Activated CD4-positive, alpha-beta T cell treated with anti-CD3 and anti-CD28 coated beads for 24 hours (primary cell): ENCODE data around the gene SETBP1.

Experiments
- DNase-seq, 2 donors: peaks; one replicate each; pipeline ENCODE4 v3.0.0-alpha.2; 2020; ENCODE audit warnings: low read depth in 2 of 2

The SETBP1 gene

DNA sequence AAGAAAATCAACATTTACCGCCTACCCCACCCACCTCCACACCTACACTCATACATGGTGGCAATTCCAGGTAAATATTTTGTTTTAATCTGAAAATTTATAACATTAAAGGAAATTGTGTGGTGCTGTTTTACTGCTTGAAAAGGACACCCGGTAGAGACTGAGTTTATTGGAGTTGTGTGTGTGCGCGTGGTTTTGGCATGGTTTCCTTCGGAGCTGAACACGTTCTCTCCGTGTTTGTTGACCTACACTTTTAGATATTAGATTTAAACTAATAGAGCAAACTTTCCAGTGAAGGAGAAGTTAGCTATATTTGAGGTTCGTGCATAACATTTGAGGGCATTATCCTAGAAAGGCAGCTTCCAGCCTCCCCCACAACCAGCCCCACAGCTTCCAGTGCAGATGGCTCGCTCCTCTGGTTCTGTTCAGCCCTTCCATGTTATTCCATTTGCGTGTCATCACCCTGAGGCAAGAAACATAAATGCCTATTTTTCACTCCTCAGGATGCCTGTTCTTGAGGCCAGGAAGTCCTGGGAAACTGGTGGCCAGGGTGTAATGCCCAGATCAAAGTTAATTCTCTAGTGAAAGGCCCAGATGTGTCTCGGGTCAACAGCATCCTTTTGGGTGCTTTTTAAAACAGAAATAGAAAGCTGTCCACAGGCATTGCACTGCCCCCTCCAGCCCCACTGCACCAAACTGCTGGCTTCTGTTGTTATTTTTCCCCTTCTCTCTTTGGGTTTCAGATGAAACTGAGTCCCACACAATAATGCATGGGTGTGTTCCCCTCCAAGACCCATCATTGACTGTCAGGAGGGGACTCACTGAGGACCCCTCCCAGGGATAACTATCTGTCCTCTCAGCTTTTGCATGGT lies 190.2 kb downstream of the SETBP1 start:
- no peak for DNase-seq

- DNase-seq, result no peak
Observed at GRCh38 chr18:44871771-44872170, 191.1 kb downstream of the SETBP1 start.

GRCh38 chr18:44876024-44876423 lies 195.3 kb downstream of the SETBP1 start:
- DNase-seq, result no peak

- DNase-seq, result no peak
Observed at GRCh38 chr18:44876755-44877154, 196.1 kb downstream of the SETBP1 start.

- DNase-seq, result no peak
Observed at GRCh38 chr18:44878335-44878734, 197.6 kb downstream of the SETBP1 start.

GRCh38 chr18:44880170-44880569 lies 199.5 kb downstream of the SETBP1 start:
- no peak for DNase-seq

- no peak for DNase-seq
Observed at GRCh38 chr18:44881461-44882162, 200.9 kb downstream of the SETBP1 start.

DNA sequence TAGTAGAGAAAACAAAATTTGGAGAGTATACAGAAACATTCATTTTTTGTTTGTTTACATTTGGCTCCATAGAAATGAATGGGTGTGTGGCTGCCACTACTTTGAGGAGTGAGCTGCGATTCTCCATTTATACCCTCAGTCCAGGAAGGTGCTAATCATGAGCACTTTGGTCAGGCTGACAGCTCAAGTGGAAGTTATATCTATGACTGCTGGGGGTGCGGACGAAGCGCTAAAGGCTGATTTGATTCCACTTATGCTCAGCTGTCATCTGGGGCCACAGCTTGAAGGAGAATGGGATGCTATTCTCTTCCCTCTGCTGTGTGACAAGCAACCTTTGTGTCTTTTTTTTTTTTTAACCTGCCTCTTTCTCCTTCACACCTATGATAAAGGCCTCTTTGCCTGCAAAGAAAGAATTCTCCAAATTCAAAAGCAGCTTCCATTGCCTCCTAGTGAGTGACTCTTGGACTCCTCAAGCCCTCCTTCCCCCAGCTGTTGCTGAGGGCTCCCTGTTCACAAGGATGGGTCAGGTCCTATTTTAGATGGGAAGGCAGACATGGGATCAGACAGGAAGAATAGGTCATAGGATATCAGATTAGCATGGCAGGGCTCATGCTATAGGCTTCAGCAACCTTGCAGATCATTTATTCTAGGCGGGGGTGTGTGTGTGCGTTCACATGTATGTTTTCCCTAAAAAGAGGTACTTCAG lies 201.6 kb downstream of the SETBP1 start:
- no peak for DNase-seq

DNA sequence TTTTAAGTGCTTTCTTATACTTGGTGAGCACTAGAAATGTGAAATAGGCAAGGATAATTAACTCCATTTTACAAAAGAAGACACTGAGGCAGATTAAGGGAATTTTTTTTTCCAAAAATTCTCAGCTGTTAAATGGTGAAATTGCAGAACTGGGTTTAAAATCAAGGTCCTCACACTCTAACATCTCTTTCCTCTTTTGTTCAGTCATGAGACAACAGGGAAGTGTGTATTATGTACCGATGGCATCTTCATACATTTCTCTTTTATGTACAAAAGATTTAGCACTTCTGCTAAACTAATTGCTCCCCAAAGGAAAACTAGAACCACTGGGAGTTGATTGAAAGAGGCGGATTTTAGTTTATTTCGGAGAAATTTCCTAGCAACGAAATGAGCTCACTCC lies 203.0 kb downstream of the SETBP1 start:
- DNase-seq, result no peak

DNA sequence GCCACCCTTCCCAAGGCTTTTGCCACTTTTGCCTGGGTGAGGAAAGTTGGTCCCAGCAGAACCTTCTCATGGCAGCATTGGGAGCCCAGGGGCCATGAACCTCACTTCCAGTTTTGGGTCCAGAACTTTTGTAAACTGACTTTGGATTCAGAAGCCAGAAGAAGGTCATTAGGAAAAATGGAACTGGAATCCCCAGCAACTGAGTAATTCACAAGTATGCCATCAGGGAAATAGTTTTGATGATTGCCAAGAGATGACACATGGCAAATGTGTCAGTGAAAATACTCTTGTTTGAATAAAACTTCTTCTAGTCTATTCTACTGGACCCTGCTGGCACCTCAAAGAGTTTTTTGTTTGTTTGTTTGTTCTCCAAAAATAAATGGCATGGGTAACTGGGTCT lies 203.7 kb downstream of the SETBP1 start:
- no peak for DNase-seq

DNA sequence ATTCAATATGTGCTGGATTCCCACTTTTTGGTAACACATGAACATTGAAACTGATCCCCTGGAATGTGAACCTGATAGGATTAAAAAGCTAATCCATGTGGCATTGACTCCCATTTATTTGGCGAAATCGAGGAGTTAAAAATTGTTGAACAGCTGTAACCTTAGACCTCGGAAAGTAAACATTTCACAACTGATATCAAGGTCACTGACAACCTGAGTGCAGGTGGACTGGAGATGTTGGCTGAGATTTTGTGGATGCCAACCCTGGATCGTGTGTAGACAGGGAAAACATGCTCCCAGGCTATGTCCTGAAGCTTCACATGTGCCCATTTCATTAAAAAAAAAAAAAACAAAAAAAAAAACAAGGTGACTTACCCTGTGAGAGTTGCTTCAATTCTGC lies 204.8 kb downstream of the SETBP1 start:
- DNase-seq, result no peak

- DNase-seq, result peak; percentile 16 to 46
Observed at GRCh38 chr18:44887227-44887631, 206.5 kb downstream of the SETBP1 start.

DNA sequence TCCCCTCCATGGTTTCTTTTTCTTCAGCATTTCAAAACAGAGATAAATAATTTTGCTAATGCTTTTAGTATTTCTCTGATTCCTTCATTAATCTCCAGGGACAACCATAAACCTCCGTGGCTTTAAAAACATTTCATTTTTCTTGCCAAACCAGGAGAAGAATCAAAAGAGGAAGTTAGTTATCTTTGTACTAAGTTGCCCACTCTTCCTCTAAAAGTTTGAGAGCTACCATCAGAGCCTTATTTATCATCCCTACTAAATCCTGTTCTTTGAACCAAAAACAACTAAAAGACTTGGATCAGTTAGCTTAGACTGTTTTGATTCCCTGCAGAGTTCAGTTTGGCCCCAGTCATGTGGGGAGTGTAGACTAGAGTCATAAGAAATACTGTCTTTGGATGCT lies 208.4 kb downstream of the SETBP1 start:
- DNase-seq, result no peak

DNA sequence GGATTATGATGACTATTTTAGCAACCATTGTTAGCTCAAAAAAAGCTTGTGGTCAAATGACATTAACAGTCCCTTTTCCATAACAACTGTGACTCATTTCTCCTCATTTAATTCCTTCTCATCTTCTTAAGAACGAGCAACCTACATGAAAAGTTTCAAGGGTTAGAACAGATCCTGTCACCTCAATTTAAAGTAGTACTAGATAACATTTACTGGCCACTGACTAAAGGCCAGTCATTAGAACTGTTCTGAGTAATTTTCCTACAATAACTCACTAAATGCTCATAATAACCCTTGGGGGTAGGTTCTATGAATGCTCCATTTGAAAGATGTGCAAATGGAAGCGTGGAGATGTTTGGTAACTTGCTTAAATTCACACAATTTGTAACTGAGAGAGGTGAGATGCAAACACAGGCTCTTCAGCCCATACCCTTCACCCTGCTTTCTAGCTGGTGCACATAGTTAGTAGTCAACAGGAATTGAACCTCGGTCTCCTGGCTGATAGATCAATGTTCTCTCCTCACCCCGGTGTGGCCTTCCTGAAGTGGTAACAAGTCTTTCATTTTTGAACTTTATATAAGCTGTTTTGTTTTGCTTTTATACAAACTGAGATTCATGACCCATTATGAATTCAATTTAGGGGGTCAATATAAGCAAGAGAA lies 212.5 kb downstream of the SETBP1 start:
- DNase-seq, result no peak

GRCh38 chr18:44893966-44894365 lies 213.3 kb downstream of the SETBP1 start:
- no peak for DNase-seq

DNA sequence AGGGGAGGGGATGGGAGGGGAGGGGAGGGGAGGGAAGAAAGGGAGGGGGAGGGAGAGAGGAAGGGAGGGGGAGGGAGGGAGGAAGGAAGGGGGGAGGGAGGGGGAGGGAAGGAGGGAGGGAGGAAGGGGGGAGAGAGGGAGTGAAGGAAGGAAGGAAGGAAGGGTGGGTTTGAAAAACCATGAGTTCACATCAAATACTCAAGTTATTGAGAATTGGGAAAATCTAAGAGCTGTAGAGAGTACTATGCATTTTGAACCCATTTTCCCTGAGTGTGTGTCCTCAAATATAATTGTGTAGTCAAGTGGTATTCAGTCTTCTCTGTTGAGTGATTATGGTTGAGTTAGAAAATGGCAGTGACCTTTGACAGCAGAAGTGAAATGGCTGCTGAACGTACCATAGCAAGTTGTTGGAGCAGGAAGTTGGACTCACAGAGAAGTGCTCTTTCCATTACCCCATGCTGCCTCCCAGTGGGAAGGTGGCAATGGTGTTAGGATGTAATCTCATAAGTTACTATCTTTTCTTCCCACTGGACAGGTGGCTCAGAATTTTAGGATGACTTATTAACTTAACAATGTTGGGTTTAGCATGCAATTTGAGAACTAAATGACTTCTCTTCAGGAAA lies 214.6 kb downstream of the SETBP1 start:
- peak in 1 of 2 donors; percentile 18 for DNase-seq

- no peak for DNase-seq
Observed at GRCh38 chr18:44896846-44897245, 216.2 kb downstream of the SETBP1 start.

- DNase-seq, result no peak
Observed at GRCh38 chr18:44897411-44897810, 216.7 kb downstream of the SETBP1 start.

DNA sequence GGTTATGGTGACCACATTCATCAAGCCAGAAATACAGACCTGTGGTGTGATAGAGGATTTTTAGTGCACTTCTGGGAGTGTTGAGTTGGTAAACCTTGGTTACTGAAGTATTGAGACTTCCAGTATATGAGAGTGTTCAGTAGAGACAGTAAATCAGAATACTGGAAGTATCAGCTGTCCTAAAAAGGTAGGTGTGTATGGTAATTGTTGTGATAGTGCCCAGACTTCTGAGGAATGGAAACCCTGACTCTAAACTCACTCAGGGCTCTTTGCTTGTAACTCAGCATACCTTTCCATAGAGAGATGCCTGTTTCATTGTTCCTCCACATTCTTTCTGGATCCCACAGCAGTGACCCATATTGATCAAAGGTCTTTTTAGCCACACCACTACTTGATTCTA lies 217.1 kb downstream of the SETBP1 start:
- DNase-seq, result no peak

DNA sequence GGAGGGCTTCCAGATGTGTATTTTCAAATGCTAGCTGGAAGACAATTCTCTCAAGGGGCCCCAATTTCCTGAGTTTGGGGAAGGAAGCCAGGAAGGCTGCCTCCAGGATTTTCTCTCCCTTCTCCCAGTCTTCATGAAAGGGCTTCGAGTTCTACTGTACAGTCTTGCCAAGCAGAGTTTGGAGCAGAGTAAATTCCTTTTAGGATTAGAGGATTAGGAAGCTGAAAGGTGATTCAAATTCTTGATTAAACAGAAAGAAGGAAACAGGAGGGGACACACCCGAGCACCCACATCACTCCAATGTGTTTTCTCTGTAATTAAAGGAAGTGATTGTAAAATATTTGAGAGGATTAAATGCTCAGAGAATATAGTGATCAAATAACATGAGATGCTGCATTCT lies 217.8 kb downstream of the SETBP1 start:
- no peak for DNase-seq

DNA sequence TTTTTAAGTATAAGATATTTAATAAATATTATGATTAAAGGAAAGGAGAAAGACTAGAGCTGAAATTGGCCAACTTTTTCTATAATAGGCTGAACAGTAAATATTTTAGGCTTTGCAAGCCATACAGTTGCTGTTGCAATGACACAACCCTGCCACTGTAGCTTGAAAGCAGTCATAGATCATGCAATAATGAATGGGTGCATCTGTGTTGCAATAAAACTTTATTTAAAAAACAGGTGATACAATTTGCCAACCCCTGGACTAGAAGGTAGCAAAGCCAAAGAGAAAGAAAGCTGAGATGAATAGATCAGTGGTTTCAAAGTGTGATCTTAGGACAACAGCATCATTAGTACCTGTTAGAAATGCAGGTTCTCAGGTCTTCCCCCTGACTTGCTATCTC lies 219.1 kb downstream of the SETBP1 start:
- no peak for DNase-seq

GRCh38 chr18:44900627-44901026 lies 219.9 kb downstream of the SETBP1 start:
- DNase-seq, result no peak
